DMS114 treated with DMSO at 0.1 percent for 48 hours (cell line): ENCODE results near the gene SUB1.
"Not testable (repeated sequence)": the region's sequence is repeated elsewhere in the genome, so short reads cannot be mapped to it uniquely, and the experiment has no call there.

Source experiments
- DNase-seq: peaks from one replicate; lab custom pipeline; 2025; ENCODE audit not compliant: unreplicated experiment; lab: John Stamatoyannopoulos, UW

SUB1 gene

GRCh38 chr5:32585446-32586275 lies at the start of gene SUB1:
Gene SUB1 (plus strand): TSS chr5:32585557. CDS start chr5:32588513, 2,956 bp downstream.
- peak; percentile 76 for DNase-seq

DNA sequence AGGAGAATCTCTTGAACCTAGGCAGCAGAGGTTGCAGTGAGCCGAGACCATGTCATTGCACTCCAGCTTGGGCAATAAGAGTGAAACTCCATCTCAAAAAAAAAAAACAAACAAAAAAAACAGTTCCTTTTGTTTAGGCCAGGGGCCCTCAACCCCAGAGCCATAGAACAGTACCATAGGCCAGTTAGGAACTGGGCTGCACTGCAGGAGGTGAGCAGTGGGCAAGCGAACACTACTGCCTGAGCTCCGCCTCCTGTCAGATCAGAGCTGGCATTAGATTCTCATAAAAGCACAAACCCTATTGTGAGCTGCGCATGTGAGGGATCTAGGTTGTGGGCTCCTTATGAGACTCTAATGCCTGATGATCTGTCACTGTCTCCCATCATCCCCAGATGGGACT lies 49.1 kb upstream of the SUB1 start:
- no peak for DNase-seq

- DNase-seq: not testable (repeated sequence)
Observed at GRCh38 chr5:32537437-32538029, 47.8 kb upstream of the SUB1 start.

- DNase-seq: no peak
Observed at GRCh38 chr5:32538031-32538547, 47.3 kb upstream of the SUB1 start.

- no peak for DNase-seq
Observed at GRCh38 chr5:32539981-32540845, 45.1 kb upstream of the SUB1 start.

DNA sequence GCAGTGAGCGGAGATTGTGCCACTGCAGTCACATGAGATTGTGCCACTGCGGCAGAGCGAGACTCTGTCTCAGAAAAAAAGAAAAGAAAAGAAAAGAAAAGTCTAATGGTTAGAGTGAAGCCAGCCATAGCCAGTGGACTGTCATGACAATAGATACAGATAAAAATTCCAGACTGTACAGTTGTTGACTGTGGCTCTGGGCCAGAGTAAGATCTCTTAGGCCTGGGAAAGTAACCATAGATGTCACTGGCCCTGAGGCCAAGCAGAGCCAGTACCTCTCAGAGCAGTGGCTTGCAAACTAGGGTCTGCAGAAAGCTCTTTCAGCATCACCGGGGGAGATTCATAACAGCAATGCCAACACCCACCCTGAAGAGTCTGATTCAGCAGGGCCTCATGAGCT lies 44.1 kb upstream of the SUB1 start:
- no peak for DNase-seq

GRCh38 chr5:32542216-32543059 lies 42.9 kb upstream of the SUB1 start:
- DNase-seq: no peak

DNA sequence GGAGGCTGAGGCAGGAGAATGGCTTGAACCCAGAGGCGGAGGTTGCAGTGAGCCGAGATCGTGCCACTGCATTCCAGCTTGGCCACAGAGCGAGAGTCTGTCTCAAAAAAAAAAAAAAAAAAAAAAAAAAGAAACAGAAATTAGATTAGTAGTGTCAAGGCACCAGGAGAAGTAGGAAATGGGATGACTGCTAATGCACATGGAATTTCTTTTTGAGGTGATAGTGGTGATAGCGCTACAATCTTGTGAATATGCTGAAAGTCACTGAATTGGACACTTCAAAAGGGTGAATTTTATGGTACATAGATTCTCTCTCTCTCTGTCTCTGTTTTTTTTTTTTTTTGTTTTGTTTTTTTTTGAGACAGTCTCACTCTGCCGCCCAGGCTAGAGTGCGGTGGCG lies 42.1 kb upstream of the SUB1 start:
- DNase-seq: no peak

GRCh38 chr5:32545102-32545800 lies 40.1 kb upstream of the SUB1 start:
- DNase-seq: no peak

DNA sequence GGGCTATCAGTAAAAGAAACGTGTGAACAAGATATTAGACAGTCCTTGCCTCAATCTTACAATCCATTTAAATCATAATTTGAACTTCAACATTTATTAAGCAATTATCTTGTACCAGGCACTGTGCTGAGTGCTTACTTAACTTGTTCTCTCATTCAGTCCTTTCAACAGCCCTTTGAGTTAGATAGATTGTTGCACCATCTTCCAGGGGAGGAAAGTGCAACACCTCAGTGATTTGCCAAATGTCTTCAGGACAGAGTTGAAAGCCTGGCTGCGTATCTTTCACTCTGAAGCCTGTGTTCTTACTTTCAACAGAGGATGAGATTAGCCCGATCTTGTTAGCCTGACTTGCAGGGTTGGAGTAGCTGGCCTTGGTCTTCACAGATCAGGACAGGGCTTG lies 34.2 kb upstream of the SUB1 start:
- DNase-seq: no peak

GRCh38 chr5:32551865-32552264 lies 33.5 kb upstream of the SUB1 start:
- DNase-seq: no peak

GRCh38 chr5:32552491-32552890 lies 32.9 kb upstream of the SUB1 start:
- not testable (repeated sequence) for DNase-seq

DNA sequence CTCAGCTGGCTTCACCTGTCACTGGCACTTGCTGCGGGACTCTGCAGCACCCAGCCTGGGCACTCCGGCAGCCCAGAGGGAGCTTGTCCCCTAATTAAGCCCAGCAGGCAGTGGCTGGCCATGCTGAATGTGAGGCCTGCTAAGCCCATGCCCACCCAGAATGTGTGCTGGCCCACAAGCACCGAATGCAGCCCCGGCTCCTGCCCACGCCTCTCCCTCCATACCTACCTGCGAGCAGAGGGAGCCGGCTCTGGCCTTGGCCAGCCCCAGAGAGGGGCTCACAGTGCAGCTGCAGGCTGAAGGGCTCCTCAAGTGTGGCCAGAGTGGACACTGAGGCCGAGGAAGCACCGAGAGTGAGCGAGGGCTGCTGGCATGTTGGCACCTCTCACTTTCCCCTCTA lies 32.4 kb upstream of the SUB1 start:
- no peak for DNase-seq

DNA sequence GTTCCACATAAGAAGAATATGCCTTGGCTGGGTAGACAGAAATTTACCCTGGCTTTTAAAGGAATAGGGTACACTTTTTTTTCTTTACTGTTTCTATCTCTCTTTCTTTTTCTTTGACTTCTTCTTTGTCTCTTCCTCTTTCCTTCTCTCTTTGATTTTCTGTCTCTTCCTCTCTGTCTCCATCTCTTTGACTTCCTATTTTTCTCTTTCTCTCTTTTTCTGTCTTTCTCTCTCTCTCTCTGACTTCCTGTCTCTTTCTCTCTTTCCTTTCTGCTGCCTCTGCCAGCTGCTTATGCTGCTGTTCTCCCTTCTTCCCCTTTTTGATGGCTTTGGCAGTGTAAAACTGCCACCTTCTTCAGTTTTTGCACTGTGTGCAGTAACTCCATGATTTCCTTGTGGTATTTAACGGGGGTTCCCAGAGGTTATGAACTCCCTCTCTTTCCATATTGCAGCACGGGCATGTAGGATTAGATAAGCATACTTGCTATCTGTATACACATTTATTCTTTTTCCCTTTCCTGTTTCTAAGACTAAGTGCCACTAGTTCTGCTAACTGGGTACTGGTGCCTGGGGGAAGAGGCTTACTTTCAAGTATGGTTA lies 31.1 kb upstream of the SUB1 start:
- DNase-seq: not testable (repeated sequence)

GRCh38 chr5:32556543-32556942 lies 28.8 kb upstream of the SUB1 start:
- DNase-seq: not testable (repeated sequence)

- DNase-seq: no peak
Observed at GRCh38 chr5:32559411-32559810, 25.9 kb upstream of the SUB1 start.

GRCh38 chr5:32559921-32560320 lies 25.4 kb upstream of the SUB1 start:
- no peak for DNase-seq

GRCh38 chr5:32562056-32562455 lies 23.3 kb upstream of the SUB1 start:
- DNase-seq: no peak

- DNase-seq: no peak
Observed at GRCh38 chr5:32562843-32563242, 22.5 kb upstream of the SUB1 start.

GRCh38 chr5:32563614-32564013 lies 21.7 kb upstream of the SUB1 start:
- DNase-seq: no peak
